Muscle layer of colon (tissue), 2 donors: Measurements from ENCODE around the gene ARHGAP24.
"Not testable (repeated sequence)": the region's sequence is repeated elsewhere in the genome, so short reads cannot be mapped to it uniquely, and the experiment has no call there.

Experiments used
- H3K27ac ChIP-seq: one replicate; pipeline ENCODE4 v1.7.0; 2013; ENCODE audit warnings: low read depth, mild to moderate bottlenecking, low read length, moderate library complexity
- H3K27me3 ChIP-seq, 2 donors: one replicate each; pipeline ENCODE4 v1.7.0; 2013; ENCODE audit warnings: low read length in 2 of 2, mild to moderate bottlenecking in 2 of 2; ENCODE audit not compliant: insufficient read depth in 2 of 2, control insufficient read depth in 1 of 2
- H3K36me3 ChIP-seq: one replicate; pipeline ENCODE4 v1.7.0; 2013; ENCODE audit warnings: mild to moderate bottlenecking, low read length; ENCODE audit not compliant: insufficient read depth
- H3K4me1 ChIP-seq: one replicate; pipeline ENCODE4 v1.7.0; 2013; ENCODE audit warnings: mild to moderate bottlenecking, low read length; ENCODE audit not compliant: insufficient read depth
- H3K4me3 ChIP-seq, 2 donors: one replicate each; pipeline ENCODE4 v1.7.0; 2013; ENCODE audit warnings: low read length in 2 of 2, low read depth in 1 of 2, mild to moderate bottlenecking in 1 of 2, moderate library complexity in 1 of 2
- H3K9ac ChIP-seq: one replicate; pipeline ENCODE4 v1.7.0; 2013; ENCODE audit warnings: low read length
- H3K9me3 ChIP-seq: one replicate; pipeline ENCODE4 v1.7.0; 2013; ENCODE audit warnings: mild to moderate bottlenecking, low read length
- donor health status: abdominal sarcoma.
- donor health status: Adenocarcinoma of cecum.

The ARHGAP24 gene

DNA sequence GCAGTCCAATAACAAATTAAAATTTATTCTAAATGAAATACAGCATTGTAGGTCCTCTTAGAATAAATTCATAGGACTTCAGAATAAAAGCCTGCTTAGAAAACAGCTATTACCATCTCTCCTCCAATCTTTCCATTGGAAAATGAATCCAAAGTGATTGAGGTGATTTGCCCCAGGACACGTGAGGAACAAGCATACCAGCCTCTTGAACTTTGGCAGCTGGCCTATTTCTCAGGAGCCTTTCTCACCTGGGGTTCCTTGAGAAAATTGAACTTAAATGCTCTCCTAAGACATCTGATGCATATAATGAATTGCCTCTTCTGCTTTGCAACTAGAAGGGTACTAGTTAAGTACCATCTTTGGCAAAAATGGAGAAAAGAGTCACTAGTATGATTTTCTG, 13.5 kb downstream of the ARHGAP24 start:
- H3K4me3 ChIP-seq = no peak overlapping the region
- no peak overlapping the region for H3K27ac ChIP-seq
- no peaks in the 10 kb centered on the region for H3K27me3 ChIP-seq
- no peak overlapping the region for H3K9ac ChIP-seq
- no peaks in the 10 kb centered on the region for H3K36me3 ChIP-seq
- no peaks in the 10 kb centered on the region for H3K4me1 ChIP-seq
- H3K9me3 ChIP-seq = no peaks in the 10 kb centered on the region

DNA sequence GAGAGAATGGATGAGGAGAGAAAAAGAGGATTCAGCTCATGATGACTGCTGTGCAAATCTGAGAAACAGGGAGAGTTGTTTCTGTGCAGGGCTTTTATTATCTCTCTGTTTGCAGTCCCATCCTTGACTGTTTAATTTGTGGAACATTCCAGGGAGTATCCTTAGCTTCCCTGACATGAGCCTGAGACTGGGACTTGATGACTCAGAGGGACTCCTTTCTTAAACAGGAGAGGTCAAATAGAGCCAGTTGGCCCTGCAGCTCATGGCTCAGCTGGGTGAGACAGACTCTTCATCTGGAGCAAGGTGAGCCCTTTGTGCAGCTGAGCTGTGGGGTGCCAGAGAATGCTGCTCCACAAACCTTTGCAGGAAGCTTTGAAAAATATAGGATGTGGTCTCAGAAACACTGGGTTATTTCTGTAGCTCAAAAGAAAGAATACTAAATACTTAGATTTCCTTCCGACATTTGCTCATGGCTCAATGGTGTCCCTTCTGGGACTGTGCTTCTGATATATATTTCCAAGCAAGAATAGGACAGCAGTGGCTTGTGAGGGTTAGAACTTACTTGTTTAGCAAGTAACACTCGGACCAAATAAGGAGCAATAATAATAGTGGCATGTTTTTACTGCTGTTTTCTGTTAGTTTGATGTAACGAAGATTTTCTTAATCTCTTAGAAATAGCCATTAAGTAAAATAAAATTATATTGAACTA, 14.5 kb downstream of the ARHGAP24 start:
- Histone ChIP-seq H3K36me3 (no peaks in the 10 kb centered on the region), H3K27ac (no peak overlapping the region), H3K9ac (no peak overlapping the region), H3K4me1 (no peaks in the 10 kb centered on the region), H3K4me3 (no peak overlapping the region), H3K9me3 (no peaks in the 10 kb centered on the region), H3K27me3 (no peaks in the 10 kb centered on the region)

DNA sequence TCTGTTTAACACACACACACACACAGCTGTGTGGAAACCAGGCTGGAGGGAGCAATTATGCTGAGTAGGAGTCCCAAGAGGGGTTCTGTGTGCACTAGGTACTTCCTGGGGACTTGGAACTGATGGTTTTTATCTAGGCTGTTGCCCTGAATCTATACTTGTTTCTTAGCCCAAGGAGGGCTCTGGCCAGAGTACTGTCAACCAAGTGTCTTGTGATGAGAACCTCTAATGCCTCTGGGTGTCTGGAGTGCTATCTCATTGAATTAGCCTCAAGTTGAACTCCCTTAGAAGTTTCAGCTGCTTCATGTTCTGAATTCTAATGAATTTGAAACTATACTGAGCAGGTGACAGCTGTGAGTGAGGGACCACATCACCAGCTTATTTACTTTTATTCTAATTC, 16.6 kb downstream of the ARHGAP24 start:
- H3K27ac ChIP-seq = no peak overlapping the region
- no peak overlapping the region for H3K4me3 ChIP-seq
- H3K9me3 ChIP-seq = no peaks in the 10 kb centered on the region
- no peaks in the 10 kb centered on the region for H3K36me3 ChIP-seq
- H3K9ac ChIP-seq = no peak overlapping the region
- no peaks in the 10 kb centered on the region for H3K4me1 ChIP-seq
- H3K27me3 ChIP-seq = no peaks in the 10 kb centered on the region

DNA sequence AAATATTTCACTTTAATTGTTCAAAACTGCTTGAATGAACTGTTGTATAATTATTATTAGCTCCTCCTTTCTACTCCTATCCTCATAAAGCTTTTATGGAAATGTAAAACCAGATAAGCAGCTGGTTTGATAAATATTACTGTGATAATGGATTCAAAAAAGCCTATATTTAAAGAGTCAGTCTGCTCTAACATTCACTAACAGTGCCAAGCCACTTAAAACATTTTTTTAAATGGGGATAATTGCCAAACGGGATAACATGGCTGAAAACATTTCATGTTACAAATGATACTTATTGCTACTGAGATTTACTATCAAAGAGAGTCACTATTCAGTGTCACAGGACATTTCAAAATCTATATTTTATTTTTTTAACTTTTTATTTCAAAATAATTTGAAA, 17.4 kb downstream of the ARHGAP24 start:
- H3K4me1 ChIP-seq = no peaks in the 10 kb centered on the region
- no peak overlapping the region for H3K4me3 ChIP-seq
- H3K27ac ChIP-seq = no peak overlapping the region
- no peaks in the 10 kb centered on the region for H3K27me3 ChIP-seq
- no peak overlapping the region for H3K9ac ChIP-seq
- no peaks in the 10 kb centered on the region for H3K9me3 ChIP-seq
- H3K36me3 ChIP-seq = no peaks in the 10 kb centered on the region

DNA sequence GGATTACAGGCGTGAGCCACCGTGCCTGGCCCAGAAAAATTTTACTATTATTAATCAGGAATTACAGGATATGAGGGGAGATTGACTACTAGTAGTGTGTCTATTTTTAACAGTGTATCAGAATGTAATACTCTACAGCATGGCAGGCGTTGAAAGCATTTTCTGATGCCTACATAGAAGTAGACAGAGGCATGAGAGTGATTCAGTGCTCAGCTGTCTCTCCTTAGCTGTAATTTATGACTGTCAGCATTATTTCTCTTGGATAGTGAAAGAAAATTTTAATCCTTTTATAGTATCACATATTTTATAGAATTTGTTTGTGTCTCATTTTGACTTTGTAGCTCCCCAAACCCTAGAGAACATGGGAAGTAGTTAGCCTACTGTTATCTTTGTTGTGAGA, 20.7 kb downstream of the ARHGAP24 start:
- H3K27ac ChIP-seq = no peak overlapping the region
- H3K4me1 ChIP-seq = no peaks in the 10 kb centered on the region
- H3K4me3 ChIP-seq = no peak overlapping the region
- no peaks in the 10 kb centered on the region for H3K27me3 ChIP-seq
- H3K36me3 ChIP-seq = no peaks in the 10 kb centered on the region
- no peaks in the 10 kb centered on the region for H3K9me3 ChIP-seq
- H3K9ac ChIP-seq = no peak overlapping the region

DNA sequence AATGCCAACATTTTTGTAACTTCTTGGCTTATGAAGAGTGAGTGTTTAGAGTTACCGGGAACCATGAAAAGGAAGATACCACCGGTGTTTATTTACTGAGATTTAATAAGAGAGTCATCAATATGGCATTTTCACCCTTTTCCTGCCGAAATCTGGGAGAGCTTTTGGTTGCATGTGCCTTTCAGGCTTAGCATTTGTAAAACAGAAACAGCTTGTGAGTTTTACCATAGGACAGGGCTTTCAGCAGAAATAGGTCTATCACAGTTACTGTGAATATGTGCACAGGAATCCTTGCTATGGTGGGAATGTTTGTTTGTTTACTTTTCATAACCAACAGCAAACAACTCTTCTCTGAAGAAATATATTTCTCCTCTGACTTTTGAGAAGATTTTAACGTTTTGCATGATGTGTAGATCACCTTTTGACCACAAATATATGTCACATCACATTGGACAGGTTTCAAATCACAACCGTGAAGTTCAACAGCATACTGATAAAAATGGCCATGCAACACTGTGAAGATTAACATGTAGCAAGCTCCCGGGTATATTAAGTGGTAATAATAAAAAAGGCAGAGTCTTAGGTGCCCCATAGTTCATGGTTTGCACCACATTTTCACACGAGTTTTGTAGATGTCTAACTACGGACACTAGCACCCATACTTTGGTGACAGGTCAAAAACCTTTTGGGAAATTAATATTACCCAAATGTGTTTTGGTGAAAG, 21.3 kb downstream of the ARHGAP24 start:
- no peak overlapping the region for H3K4me3 ChIP-seq
- no peaks in the 10 kb centered on the region for H3K9me3 ChIP-seq
- H3K27ac ChIP-seq = no peak overlapping the region
- H3K9ac ChIP-seq = no peak overlapping the region
- no peaks in the 10 kb centered on the region for H3K4me1 ChIP-seq
- H3K36me3 ChIP-seq = no peaks in the 10 kb centered on the region
- H3K27me3 ChIP-seq = no peaks in the 10 kb centered on the region

DNA sequence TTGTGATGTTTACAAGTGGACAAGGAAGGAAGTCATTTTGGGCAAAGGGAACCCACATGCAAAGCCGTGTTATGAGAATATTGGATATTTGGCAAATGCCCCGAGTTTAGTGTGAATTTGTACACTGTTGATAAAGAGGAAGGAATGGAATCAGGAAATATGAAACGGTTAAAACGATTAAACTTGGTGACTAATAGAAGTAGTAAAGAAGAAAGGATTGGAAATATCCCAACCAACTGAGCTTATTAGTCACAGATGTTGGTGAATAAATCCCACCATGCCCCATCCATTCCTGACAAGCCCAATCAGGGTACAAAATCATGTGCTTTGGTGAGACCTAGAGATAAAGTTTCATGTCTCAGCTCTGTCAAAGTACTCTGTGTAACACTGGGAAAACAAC, 22.0 kb downstream of the ARHGAP24 start:
- Histone ChIP-seq H3K4me1 (no peaks in the 10 kb centered on the region), H3K4me3 (no peak overlapping the region), H3K27ac (no peak overlapping the region), H3K27me3 (no peaks in the 10 kb centered on the region), H3K9ac (no peak overlapping the region), H3K9me3 (no peaks in the 10 kb centered on the region), H3K36me3 (no peaks in the 10 kb centered on the region)

DNA sequence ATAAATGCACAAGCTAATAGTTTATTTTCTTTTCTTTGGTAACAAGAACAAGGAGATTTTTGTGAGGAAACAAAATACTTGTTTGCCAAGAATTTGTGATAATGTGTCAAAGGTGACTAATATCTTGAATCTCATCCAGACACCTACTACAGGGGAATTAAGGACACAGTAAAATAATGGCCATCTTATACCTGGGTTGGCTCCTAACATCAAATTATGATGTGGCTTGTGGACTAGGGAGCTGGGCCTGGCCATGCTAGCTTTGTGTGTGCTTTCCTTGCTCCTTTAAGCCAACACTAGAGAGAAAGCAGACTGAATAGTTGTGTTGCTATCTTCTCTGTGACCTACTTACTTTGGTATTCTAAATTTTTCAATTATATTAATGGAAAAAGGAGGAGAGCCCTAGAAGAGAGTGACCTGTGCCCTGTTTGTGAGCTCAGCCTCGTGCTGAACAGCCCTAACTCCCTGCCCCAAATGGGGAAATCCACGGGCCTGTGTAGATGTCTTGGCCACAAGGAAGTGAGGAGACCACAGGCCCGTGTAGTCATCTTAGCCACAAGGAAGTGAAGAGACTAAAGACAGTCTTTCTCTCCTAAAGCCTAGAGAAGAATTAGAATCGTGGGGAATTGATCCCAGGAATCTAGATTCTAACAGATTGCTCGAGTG, 23.3 kb downstream of the ARHGAP24 start:
- Histone ChIP-seq H3K27ac (no peak overlapping the region), H3K9me3 (no peaks in the 10 kb centered on the region), H3K27me3 (no peaks in the 10 kb centered on the region), H3K4me3 (no peak overlapping the region), H3K36me3 (no peaks in the 10 kb centered on the region), H3K9ac (no peak overlapping the region), H3K4me1 (no peaks in the 10 kb centered on the region)

DNA sequence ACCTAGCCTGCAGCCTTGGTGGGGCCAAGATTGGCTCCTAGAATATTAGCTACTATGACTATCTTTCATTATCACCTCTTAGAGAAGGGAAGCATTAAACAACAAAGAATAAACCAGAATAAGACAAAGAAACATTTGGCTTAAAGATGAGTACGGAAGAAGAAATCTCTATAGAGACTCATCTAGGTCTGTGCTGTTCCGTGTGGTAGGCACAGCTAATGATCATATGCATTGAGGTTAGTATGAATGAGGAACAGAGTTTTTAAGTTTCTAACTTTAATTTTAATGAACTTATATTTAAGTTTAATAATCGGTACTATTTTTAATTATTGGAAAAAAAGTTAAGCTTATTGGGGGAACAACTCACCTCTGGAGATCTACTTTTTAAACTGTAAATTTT, 24.6 kb downstream of the ARHGAP24 start:
- Histone ChIP-seq H3K36me3 (no peaks in the 10 kb centered on the region), H3K9me3 (no peaks in the 10 kb centered on the region), H3K27ac (no peak overlapping the region), H3K4me3 (no peak overlapping the region), H3K27me3 (no peaks in the 10 kb centered on the region), H3K4me1 (no peaks in the 10 kb centered on the region), H3K9ac (no peak overlapping the region)

DNA sequence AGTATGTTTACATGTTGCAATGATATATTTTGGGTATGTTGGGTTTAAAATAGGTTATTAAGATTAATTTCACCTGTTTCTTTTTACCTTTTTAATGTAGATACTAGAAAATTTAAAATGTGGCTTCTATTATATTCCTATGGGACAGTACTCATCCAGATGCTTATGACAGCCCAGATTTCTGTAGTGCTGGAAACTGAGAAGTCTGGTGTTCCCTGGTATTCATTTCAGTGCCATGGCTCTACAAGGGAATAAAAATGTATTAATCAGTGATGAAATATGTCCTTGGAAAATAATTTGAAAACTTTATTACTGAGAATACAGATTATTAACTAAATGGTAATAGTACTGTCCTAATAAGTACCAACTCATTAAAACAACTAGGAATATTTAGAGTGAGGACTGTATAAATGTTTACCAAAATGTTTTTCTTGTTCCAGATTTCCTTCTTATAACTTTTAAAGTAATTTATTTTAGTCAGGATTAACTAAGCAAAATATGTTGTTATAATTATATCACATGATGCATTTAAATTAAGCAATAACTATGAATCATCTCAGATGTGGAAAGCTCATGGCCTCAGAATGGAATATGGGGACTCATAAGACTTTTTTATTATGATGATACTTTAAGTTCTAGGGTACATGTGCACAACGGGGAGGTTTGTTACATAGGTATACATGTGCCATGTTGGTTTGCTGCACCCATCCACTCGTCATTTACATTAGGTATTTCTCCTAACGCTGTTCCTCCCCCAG, 25.3 kb downstream of the ARHGAP24 start:
- Histone ChIP-seq H3K4me1 (no peaks in the 10 kb centered on the region), H3K36me3 (no peaks in the 10 kb centered on the region), H3K27ac (no peak overlapping the region)

DNA sequence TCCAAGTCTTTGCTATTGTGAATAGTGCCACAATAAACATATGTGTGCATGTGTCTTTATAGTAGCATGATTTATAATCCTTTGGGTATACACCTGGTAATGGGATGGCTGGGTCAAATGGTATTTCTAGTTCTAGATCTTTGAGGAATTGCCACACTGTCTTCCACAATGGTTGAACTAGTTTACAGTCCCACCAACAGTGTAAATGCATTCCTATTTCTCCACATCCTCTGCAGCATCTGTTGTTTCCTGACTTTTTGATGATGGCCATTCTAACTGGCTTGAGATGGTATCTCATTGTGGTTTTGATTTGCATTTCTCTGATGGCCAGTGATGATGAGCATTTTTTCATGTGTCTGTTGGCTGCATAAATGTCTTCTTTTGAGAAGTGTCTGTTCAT, 26.2 kb downstream of the ARHGAP24 start:
- H3K27ac ChIP-seq, H3K27me3 ChIP-seq, H3K4me3 ChIP-seq, H3K4me1 ChIP-seq, H3K9ac ChIP-seq, H3K9me3 ChIP-seq, H3K36me3 ChIP-seq: not testable (repeated sequence)

More for the DNA sequence above, 25.3 kb downstream of the ARHGAP24 start:
- H3K27me3 ChIP-seq = no peaks in the 10 kb centered on the region
- no peak overlapping the region for H3K4me3 ChIP-seq
- H3K9ac ChIP-seq = no peak overlapping the region
- H3K9me3 ChIP-seq = no peaks in the 10 kb centered on the region
